HG03159 (cell line): ENCODE measurements around the gene NRP1.

ENCODE experiments used
- ATAC-seq: cut with Tn5 transposase; IDR thresholded peaks from one replicate; pipeline ENCODE4 v1.9.1; 2021; ENCODE audit warnings: mild to moderate bottlenecking, moderate library complexity; ENCODE audit not compliant: unreplicated experiment

NRP1 gene

DNA sequence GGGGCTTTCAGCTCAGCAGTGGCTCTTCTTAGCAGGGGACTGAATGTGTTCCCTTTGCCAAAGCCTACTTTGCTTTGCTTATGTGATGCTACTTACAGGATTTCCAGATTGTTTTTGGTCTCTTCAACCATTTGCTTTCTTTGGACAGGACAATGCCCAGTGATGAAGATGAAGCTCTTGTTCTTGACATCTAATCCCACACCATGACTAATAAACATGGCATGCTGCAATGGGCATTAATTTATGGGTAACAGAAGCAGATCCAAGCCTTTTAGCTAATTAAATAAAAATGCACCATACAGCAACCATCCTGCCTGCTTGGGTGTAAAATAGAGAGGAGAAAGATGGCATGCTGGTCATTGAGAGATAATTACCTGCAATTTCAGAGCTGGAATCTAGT, 200.9 kb downstream of the NRP1 start:
- ATAC-seq = no peak

DNA sequence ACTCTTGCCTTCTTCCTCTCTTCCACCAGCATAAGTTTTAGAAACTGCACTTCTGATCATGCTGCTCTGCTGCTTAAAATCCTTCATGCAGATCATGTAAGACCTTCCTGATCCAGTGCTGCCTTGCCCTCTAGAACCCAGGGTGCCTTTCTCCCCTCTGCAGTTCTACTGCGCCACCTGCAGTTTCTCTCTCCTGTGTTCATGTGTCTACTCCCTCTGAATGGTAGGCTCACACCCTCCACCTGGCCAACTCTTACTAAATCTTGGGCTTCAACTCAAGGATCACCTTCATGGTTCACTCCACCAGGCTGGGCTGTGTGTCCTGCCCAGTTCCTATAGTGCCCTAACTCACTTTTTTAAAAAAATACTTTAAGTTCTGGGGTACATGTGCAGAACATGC, 201.8 kb downstream of the NRP1 start:
- no peak for ATAC-seq

DNA sequence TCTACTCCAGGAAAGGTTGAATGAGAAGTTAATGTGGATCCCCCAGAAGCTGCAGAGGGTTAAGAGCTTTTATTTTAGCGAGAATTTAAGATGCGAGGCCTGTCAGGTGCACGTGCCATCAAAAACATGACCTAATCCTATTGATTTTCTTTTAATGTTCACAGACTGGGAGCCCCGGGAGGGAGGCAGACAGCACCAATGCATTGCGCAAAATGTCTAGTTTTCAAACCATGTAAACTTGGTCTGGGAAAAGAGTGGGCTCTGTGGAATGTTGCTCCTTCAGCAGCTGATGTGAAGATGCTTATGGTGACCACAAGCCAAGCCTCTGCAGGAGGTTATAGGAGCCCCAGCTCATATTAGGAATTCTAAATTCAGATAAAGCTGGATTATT, 204.5 kb downstream of the NRP1 start:
- ATAC-seq = no peak

DNA sequence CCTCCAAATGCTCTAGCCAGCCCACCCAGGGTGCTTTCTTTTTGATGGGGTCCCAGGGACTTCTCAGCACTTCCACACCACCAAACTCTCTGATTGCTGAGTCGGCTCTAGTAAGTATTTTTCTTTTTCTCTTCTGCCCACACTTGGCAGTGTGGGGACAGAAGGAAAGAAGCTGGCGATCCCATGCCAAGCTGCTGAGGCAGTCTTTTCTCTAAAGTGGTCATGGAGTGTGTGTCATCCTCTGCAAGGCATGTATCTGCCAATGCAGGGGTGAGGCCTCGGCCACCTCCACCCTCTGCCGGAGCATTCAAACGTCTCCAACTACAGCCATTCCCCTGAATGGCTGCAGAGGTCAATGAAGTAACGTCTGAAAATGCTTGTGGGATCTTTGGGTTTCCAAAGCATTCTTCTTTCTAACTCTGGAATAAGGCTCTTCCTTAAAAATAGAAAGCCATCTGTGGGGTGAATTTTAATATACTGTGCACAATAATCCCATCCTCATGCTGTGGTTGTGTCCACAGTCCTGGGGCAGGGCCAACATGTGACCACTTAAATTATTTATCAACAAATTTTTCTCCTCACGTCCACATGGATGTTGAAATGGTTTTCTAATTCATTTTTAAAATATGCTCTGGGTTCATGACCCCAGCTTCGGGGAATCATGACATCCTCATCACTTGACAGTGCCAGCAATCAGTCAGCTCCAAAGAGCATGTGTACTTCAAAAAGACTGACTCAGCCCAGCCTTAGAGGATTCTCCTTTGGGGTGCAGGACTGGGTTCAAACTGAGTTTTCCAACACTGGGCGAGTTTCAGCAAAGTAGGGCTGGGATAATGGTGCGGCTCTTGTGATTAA, 205.1 kb downstream of the NRP1 start:
- no peak for ATAC-seq

DNA sequence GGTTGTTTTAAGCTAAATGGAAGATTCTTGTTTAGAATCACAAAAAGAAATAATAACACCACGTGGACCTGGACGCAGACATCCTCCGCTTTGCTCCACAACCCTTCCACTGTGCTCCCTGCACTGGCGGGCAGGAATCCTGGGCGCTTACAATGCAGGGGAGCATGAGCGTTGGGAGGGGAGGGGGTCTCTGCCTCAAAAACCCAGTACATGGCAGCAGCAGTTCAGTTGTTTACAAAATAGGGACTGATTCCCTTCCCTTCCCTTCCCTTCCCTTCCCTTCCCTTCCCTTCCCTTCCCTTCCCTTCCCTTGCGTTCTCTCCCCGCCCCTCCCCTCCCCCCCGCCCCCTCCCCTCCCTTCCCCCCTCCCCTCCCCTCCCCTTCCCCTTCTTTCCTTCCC, 206.8 kb downstream of the NRP1 start:
- ATAC-seq = no peak
